HG03175 (cell line): ENCODE data around the gene DUOXA1.
"Not testable (repeated sequence)": the region's sequence is repeated elsewhere in the genome, so short reads cannot be mapped to it uniquely, and the experiment has no call there.

ENCODE experiments used
- ATAC-seq: cut with Tn5 transposase; IDR thresholded peaks from one replicate; pipeline ENCODE4 v1.9.1; 2021; ENCODE audit warnings: mild to moderate bottlenecking, moderate library complexity; ENCODE audit not compliant: unreplicated experiment

Gene DUOXA1

GRCh38 chr15:45151998-45152828 is 22.5 kb upstream of the DUOXA1 start:
- ATAC-seq: no peak

GRCh38 chr15:45150997-45151396 is 21.3 kb upstream of the DUOXA1 start:
- ATAC-seq: no peak

- ATAC-seq: no peak
These were observed 20.8 kb upstream of the DUOXA1 start for GRCh38 chr15:45150481-45150880.

DNA sequence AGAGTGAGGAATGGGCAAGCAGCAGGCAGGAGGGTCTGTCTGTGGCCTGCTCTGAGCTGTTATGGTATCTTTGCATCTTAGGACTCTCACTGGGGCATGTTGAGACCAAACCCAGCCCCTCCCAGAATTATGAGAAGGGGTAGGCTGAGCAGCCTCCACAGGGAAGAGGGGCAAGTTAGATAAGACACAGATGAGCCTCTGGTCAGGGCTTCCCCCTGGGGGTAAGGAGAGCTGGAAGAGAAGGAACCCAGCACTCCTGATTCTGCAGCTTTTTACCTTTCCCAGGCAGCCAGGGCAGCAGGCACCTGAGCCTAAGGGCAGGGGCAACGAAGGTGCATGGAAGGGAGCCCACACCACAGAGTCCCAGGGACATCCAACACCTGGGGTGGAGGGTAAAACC is 19.4 kb upstream of the DUOXA1 start:
- ATAC-seq: no peak

- ATAC-seq: no peak
These were observed 18.7 kb upstream of the DUOXA1 start for GRCh38 chr15:45148076-45149059.

DNA sequence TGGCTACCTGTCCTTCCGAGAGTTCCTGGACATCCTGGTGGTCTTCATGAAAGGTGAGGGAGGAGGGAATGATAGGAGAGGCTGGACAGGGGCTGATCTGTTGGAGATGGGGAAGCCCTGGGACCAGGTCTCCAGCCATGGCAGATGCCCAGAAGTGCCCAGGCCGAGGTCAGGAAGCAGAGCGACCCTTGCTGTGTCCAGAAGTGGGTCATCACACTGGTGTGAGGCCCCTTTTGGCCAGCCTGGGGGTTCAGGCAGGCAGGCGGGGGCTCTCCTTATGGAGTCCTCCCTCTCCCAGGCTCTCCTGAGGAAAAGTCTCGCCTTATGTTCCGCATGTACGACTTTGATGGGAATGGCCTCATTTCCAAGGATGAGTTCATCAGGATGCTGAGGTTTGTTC is 17.9 kb upstream of the DUOXA1 start:
- no peak for ATAC-seq

DNA sequence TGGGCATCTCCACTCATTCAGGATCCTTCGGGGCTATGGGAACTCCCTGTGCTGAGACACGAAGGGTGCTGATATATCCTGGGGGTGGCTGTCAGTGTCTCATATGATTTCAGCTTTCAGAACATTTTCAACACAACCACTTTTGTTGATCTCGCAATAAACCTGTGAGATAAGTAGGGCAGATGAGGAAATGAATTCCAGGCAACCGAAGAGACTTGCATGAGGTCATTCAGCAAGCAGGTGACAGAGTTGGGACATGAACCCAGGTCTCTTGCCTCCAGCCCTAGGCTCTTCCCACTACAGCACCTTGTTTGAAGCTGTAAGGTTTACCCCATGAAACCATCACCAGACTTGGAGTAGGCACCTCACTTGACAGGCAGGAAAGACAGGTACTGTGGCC is 16.7 kb upstream of the DUOXA1 start:
- ATAC-seq: no peak

DNA sequence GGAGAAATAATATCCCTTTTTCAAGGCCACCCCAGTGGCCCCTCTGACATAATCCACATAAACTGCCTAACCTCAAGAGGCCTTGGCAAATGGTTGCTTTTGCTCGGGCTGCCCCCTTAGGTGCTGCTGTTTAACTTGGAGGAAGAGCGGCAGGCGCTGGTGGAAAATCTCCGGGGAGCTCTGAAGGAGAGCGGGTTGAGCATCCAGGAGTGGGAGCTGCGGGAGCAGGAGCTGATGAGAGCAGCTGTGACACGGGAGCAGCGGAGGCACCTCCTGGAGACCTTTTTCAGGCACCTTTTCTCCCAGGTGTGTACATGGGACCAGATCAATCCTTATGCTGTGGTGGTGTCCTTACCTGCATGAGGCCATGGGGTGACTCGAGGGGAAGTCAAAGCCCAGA is 15.1 kb upstream of the DUOXA1 start:
- ATAC-seq: no peak

DNA sequence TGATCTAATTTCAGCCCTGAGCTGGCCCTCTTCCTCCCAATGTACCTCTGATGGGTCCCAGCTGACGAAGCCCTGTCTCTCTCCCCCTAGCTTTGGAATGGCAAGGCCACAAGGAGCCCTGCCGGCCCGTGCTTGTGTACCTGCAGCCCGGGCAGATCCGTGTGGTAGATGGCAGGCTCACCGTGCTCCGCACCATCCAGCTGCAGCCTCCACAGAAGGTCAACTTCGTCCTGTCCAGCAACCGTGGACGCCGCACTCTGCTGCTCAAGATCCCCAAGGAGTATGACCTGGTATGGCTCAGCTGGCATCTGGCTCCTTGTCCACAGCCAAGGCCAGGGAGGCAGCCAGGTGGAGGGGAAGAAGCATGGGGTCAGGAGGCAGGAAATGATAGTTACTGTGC is 14.3 kb upstream of the DUOXA1 start:
- ATAC-seq: no peak

GRCh38 chr15:45143056-45143455 is 13.4 kb upstream of the DUOXA1 start:
- ATAC-seq: no peak

- ATAC-seq: no peak
These were observed 11.7 kb upstream of the DUOXA1 start for GRCh38 chr15:45141386-45141785.

DNA sequence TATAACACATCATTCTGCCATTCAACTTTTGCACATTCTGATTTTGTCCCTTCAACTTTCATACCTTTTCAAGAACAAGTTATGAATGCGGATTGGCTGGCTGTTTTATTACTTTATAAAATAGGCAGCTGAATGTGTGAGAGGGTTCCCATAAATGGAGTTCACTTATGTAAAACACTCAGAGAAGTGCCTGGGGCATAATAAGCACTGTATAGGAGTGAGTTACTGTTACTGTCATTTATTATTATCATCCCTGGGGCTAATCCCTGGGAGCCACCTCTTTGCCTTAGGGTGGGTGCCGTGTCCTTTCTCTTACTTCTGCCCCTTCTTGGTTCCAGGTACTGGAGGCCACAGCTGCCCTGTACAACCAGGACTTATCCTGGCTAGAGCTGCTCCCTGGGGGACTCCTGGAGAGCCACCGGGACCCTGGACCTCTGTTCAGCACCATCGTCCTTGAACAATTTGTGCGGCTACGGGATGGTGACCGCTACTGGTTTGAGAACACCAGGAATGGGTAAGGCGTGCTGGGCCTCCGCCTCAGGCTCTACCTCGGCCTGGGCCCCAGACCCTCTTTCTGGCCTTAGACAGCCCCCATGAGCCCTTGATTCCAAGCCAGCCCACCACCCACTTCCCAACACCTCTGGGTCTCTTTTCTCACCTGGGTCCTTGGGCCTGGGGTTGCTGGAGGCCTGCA is 11.0 kb upstream of the DUOXA1 start:
- no peak for ATAC-seq

DNA sequence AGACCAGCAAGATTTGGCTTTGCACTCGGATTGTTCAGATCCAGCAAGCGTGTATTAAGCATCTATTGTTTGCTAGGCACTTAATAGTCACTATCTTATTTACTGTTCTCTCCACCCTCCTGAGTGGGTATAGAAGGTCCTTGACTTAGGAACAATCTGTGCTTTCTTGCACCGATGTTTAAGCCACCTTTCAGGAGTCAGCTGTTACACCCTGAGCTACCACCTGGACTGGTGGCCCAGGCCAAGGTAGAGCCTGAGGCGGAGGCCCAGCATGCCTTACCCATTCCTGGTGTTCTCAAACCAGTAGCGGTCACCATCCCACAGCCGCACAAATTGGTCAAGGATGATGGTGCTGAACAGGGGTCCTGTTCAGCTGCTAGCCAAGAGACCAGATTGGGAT is 10.1 kb upstream of the DUOXA1 start:
- no peak for ATAC-seq

DNA sequence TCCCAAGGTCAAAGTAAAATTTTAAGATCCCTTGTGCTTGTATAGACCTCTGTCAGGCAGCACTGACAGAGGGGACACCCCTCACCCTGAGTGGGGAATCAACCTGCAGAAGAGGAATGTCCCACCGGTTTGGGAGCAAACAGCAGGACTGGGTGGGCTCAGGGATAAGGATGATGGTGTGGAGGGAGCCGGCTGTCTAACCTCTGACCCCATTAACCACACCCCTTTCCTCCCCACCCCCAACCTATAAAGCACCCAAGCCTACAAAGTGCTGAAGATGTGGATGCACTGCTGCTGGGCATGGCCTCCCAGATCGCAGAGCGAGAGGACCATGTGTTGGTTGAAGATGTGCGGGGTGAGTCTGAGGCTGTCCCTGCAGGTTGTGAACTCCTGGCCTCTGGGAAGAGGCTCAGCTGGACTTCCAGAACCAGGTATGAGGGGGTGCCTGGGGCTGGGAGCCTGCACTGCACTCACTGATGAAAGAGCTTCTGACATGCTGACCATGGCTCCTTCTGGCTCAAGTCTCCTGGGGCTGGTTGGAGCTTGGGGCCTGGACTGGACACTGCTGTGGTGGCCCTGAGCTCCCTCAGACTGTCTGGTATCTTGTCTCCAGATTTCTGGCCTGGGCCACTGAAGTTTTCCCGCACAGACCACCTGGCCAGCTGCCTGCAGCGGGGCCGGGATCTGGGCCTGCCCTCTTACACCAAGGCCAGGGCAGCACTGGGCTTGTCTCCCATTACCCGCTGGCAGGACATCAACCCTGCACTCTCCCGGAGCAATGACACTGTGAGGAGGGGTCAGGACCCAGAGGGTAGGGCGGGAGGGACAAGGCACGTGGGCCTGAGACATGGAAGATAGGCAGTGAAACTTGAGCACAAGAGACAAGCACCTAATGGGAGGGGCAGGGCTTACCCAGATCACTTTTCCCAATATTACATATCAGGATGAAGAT is 9.4 kb upstream of the DUOXA1 start:
- no peak for ATAC-seq

GRCh38 chr15:45137703-45138102 is 8.0 kb upstream of the DUOXA1 start:
- no peak for ATAC-seq

GRCh38 chr15:45136378-45136764 is 6.7 kb upstream of the DUOXA1 start:
- ATAC-seq: no peak

DNA sequence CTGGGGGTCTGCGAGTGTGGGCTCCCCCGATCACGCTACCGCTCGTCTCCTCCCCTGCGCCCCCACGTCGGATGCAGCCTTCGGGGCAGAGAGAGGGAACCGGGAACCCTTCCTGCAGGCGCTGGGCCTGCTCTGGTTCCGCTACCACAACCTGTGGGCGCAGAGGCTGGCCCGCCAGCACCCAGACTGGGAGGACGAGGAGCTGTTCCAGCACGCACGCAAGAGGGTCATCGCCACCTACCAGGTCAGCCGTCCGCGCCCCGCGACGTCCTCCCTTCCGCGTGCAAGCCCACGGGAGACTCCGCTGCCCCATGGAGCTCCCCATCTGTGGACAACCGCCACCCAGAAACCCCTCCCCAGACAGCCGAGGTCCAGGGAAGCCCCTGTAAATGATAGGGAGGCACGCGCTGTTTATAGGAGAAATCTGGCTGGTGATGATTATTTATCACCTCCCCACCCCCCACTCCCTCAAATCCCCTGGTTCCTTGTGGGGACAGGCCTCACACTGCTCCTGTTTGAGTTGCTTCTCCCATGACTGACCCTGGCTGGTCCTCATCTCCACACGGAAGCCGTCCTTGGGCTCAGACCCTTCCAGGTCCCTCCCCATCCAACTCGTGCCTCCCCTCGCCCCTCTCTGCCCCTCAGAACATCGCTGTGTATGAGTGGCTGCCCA is 6.2 kb upstream of the DUOXA1 start:
- ATAC-seq: not testable (repeated sequence)

GRCh38 chr15:45134682-45135604 is 5.3 kb upstream of the DUOXA1 start:
- ATAC-seq: no peak

GRCh38 chr15:45134046-45134445 is 4.4 kb upstream of the DUOXA1 start:
- no peak for ATAC-seq
